Left kidney (tissue), 2 donors: ENCODE data around the gene KRT16. TPM values are rescaled to one million over a fixed set of nuclear protein-coding genes. Genes with fewer than 3 reads are reported as not detected.
"Not testable (repeated sequence)": the region's sequence is repeated elsewhere in the genome, so short reads cannot be mapped to it uniquely, and the experiment has no call there.

ENCODE experiments used
- DNase-seq: peaks from one replicate; pipeline ENCODE4 v3.0.0-alpha.2; 2013
- polyA plus RNA-seq: library from polyadenylated mRNA; unstranded; fragments of 120-200 nt; gene quantifications from one replicate; pipeline ENCODE4 v1.2.1, GENCODE V29; 2013; ENCODE audit not compliant: insufficient read length

The KRT16 gene
- polyA plus RNA-seq, 1 donor, result not detected

GRCh38 chr17:41614767-41615166 lies 2.2 kb upstream of the KRT16 start:
- not testable (repeated sequence) for DNase-seq

GRCh38 chr17:41614098-41614497 lies 1.5 kb upstream of the KRT16 start:
- DNase-seq, result no peak

GRCh38 chr17:41613277-41614082 lies 913 bp upstream of the KRT16 start:
- DNase-seq, result no peak

GRCh38 chr17:41610965-41611640 lies 1.5 kb downstream of the KRT16 start:
- no peak for DNase-seq

- DNase-seq, result not testable (repeated sequence)
Measured at GRCh38 chr17:41610061-41610517, 2.5 kb downstream of the KRT16 start.

GRCh38 chr17:41606930-41607329 lies 5.6 kb downstream of the KRT16 start:
- not testable (repeated sequence) for DNase-seq

- no peak for DNase-seq
Measured at GRCh38 chr17:41602524-41602923, 10.0 kb downstream of the KRT16 start.

- no peak for DNase-seq
Measured at GRCh38 chr17:41600318-41600717, 12.2 kb downstream of the KRT16 start.

GRCh38 chr17:41599680-41600079 lies 12.9 kb downstream of the KRT16 start:
- no peak for DNase-seq

- DNase-seq, result no peak
Measured at GRCh38 chr17:41595585-41595984, 17.0 kb downstream of the KRT16 start.

GRCh38 chr17:41594363-41594915 lies 18.1 kb downstream of the KRT16 start:
- DNase-seq, result no peak

- no peak for DNase-seq
Measured at GRCh38 chr17:41593306-41593981, 19.1 kb downstream of the KRT16 start.

- no peak for DNase-seq
Measured at GRCh38 chr17:41592601-41593305, 19.8 kb downstream of the KRT16 start.

GRCh38 chr17:41589301-41589700 lies 23.3 kb downstream of the KRT16 start:
- no peak for DNase-seq

GRCh38 chr17:41588126-41588810 lies 24.3 kb downstream of the KRT16 start:
- DNase-seq, result no peak

GRCh38 chr17:41586863-41587495 lies 25.6 kb downstream of the KRT16 start, which contains the start of gene KRT14:
KRT14 (minus strand) TSS chr17:41586895; CDS start chr17:41586834, 61 bp downstream.
- no peak for DNase-seq

GRCh38 chr17:41585301-41586056 lies 27.1 kb downstream of the KRT16 start:
- no peak for DNase-seq

- not testable (repeated sequence) for DNase-seq
Measured at GRCh38 chr17:41584331-41584927, 28.1 kb downstream of the KRT16 start.
